ENCODE measurements around the gene SNRNP35. TPM values are rescaled to one million over a fixed set of nuclear protein-coding genes. Genes with fewer than 3 reads are reported as not detected.

Gene SNRNP35
- total and polyA plus RNA-seq, 9 of the 15 experiments (the other 6 are each of a cell fraction or from before 2014, with no cell fraction given): 17.7 to 41.0 (median 25.5) TPM

GRCh38 chr12:123457980-123458779 lies at the start of gene SNRNP35 (continued):
- TF ChIP-seq ZFP91 (CRISPR knock-in tag; IDR thresholded peaks at IDR 0.05) (0 out of 2 replicates have a peak, but pooled peaks have one; percentile 18), MXI1 (IDR thresholded peaks at IDR 0.05; ENCODE audit: low read depth, low read length) (no peak), FIP1L1 (IDR thresholded peaks at IDR 0.05; ENCODE audit: low read depth, low read length, poor library complexity, severe bottlenecking) (peak; percentile 91), DDX20 (tag; IDR thresholded peaks at IDR 0.05; ENCODE audit: low read depth) (no peak), ZNF75A (CRISPR knock-in tag; IDR thresholded peaks at IDR 0.05) (no peak), LARP7 (IDR thresholded peaks at IDR 0.05) (peak; percentile 65; the same call in 1 of the 2 replicates), PYGO2 (tag; IDR thresholded peaks at IDR 0.05) (no peak), ZNF324 (CRISPR knock-in tag; IDR thresholded peaks at IDR 0.05) (no peak), HNRNPUL1 (IDR thresholded peaks at IDR 0.05; ENCODE audit: low read length) (no peak), SAFB (IDR thresholded peaks at IDR 0.05; ENCODE audit: borderline replicate concordance, low read depth, low read length) (no peak), SIRT6 (IDR thresholded peaks at IDR 0.05; ENCODE audit: low read depth, low read length) (no peak), ZNF717 (CRISPR knock-in tag; IDR thresholded peaks at IDR 0.05) (no peak), PTBP1 (IDR thresholded peaks at IDR 0.05; ENCODE audit: low read depth, low read length) (no peak), ILK (tag; IDR thresholded peaks at IDR 0.05; ENCODE audit: borderline replicate concordance, low read depth) (no peak), IFI16 (CRISPR knock-in tag; IDR thresholded peaks at IDR 0.05) (no peak), YY1 (IDR thresholded peaks at IDR 0.05; ENCODE audit: borderline replicate concordance in 1 of 3, control insufficient read depth in 1 of 3, extremely low read depth in 1 of 3, insufficient read depth in 3 of 3, insufficient read length in 1 of 3, insufficient replicate concordance in 2 of 3, low read depth in 1 of 3, low read length in 2 of 3) (peak; percentile 94 to 98 (median 95)), CEBPB (tag; IDR thresholded peaks at IDR 0.05) (no peak), BHLHE40 (IDR thresholded peaks at IDR 0.05; ENCODE audit: low read length) (no peak), CHD4 (IDR thresholded peaks at IDR 0.05; ENCODE audit: insufficient read depth, insufficient replicate concordance, low read depth, low read length, poor library complexity, severe bottlenecking) (no peak), NRF1 (conservative IDR thresholded peaks at IDR 0.05 in 1 of 2, IDR thresholded peaks at IDR 0.05 in 1 of 2) (peak; percentile 97)
- TF ChIP-seq, protein P1, sequence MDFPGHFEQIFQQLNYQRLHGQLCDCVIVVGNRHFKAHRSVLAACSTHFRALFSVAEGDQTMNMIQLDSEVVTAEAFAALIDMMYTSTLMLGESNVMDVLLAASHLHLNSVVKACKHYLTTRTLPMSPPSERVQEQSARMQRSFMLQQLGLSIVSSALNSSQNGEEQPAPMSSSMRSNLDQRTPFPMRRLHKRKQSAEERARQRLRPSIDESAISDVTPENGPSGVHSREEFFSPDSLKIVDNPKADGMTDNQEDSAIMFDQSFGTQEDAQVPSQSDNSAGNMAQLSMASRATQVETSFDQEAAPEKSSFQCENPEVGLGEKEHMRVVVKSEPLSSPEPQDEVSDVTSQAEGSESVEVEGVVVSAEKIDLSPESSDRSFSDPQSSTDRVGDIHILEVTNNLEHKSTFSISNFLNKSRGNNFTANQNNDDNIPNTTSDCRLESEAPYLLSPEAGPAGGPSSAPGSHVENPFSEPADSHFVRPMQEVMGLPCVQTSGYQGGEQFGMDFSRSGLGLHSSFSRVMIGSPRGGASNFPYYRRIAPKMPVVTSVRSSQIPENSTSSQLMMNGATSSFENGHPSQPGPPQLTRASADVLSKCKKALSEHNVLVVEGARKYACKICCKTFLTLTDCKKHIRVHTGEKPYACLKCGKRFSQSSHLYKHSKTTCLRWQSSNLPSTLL (IDR thresholded peaks at IDR 0.05): peak; percentile 82; the same call in 1 of the 2 replicates
- TF ChIP-seq, protein P2, sequence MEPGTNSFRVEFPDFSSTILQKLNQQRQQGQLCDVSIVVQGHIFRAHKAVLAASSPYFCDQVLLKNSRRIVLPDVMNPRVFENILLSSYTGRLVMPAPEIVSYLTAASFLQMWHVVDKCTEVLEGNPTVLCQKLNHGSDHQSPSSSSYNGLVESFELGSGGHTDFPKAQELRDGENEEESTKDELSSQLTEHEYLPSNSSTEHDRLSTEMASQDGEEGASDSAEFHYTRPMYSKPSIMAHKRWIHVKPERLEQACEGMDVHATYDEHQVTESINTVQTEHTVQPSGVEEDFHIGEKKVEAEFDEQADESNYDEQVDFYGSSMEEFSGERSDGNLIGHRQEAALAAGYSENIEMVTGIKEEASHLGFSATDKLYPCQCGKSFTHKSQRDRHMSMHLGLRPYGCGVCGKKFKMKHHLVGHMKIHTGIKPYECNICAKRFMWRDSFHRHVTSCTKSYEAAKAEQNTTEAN (CRISPR knock-in tag; IDR thresholded peaks at IDR 0.05): 0 out of 2 replicates have a peak, but pooled peaks have one; percentile 80

Data from K562 (cell line).